NCI-H345 treated with DMSO at 0.1 percent for 48 hours (cell line): ENCODE data around the gene APOA1.
"Not testable (repeated sequence)": the region's sequence is repeated elsewhere in the genome, so short reads cannot be mapped to it uniquely, and the experiment has no call there.

ENCODE experiments used
- DNase-seq: peaks from one replicate; lab custom pipeline; 2025; ENCODE audit not compliant: unreplicated experiment; lab: John Stamatoyannopoulos, UW

APOA1 gene

GRCh38 chr11:116835042-116835772 is 2.2 kb downstream of the APOA1 start:
- no peak for DNase-seq

- DNase-seq: not testable (repeated sequence)
These were observed 2.8 kb downstream of the APOA1 start for GRCh38 chr11:116834535-116835041.

DNA sequence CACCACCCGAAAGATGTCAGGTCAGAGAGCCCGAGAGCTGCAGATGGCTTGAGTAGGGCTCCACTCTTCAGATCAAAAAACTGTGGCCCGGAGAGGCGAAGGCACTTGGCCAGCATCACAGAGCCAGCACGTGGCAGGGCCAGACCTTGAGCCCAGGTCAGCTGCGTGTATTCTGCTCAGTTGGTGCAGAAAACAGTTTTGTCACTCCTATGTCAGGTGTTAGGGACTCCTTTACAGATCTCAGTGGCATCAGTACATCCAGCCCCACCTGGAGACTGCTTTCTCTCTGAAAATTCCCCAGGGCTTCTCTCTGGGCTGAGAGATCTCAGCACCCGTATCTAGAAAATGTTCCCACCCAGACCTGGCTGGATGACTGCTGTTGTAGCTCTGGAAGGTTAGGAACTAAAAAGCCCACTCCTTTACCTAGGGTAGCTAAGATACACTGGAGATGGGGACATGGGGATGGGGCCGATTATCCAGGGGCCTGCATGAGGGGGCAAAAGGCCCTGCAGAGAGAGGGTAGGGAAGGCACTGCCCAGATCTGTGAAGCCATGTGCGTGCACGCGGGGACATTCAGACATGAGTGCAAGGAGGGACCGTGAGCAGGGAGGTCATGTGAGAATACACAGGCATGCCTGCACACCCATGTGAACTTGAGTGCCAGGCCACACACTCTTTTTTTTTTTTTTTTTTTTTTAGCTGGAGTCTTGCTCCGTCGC is 3.4 kb downstream of the APOA1 start:
- DNase-seq: no peak

GRCh38 chr11:116833491-116833815 is 4.0 kb downstream of the APOA1 start:
- DNase-seq: no peak

DNA sequence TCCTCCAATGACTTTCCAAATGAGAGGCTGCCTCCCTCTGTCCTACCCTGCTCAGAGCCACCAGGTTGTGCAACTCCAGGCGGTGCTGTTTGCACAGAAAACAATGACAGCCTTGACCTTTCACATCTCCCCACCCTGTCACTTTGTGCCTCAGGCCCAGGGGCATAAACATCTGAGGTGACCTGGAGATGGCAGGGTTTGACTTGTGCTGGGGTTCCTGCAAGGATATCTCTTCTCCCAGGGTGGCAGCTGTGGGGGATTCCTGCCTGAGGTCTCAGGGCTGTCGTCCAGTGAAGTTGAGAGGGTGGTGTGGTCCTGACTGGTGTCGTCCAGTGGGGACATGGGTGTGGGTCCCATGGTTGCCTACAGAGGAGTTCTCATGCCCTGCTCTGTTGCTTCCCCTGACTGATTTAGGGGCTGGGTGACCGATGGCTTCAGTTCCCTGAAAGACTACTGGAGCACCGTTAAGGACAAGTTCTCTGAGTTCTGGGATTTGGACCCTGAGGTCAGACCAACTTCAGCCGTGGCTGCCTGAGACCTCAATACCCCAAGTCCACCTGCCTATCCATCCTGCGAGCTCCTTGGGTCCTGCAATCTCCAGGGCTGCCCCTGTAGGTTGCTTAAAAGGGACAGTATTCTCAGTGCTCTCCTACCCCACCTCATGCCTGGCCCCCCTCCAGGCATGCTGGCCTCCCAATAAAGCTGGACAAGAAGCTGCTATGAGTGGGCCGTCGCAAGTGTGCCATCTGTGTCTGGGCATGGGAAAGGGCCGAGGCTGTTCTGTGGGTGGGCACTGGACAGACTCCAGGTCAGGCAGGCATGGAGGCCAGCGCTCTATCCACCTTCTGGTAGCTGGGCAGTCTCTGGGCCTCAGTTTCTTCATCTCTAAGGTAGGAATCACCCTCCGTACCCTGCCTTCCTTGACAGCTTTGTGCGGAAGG is 4.8 kb downstream of the APOA1 start:
- no peak for DNase-seq

DNA sequence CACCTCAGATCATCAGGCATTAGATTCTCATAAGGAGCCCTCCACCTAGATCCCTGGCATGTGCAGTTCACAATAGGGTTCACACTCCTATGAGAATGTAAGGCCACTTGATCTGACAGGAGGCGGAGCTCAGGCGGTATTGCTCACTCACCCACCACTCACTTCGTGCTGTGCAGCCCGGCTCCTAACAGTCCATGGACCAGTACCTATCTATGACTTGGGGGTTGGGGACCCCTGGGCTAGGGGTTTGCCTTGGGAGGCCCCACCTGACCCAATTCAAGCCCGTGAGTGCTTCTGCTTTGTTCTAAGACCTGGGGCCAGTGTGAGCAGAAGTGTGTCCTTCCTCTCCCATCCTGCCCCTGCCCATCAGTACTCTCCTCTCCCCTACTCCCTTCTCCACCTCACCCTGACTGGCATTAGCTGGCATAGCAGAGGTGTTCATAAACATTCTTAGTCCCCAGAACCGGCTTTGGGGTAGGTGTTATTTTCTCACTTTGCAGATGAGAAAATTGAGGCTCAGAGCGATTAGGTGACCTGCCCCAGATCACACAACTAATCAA is 5.6 kb downstream of the APOA1 start:
- no peak for DNase-seq

- no peak for DNase-seq
These were observed 7.1 kb downstream of the APOA1 start for GRCh38 chr11:116830184-116830912.

DNA sequence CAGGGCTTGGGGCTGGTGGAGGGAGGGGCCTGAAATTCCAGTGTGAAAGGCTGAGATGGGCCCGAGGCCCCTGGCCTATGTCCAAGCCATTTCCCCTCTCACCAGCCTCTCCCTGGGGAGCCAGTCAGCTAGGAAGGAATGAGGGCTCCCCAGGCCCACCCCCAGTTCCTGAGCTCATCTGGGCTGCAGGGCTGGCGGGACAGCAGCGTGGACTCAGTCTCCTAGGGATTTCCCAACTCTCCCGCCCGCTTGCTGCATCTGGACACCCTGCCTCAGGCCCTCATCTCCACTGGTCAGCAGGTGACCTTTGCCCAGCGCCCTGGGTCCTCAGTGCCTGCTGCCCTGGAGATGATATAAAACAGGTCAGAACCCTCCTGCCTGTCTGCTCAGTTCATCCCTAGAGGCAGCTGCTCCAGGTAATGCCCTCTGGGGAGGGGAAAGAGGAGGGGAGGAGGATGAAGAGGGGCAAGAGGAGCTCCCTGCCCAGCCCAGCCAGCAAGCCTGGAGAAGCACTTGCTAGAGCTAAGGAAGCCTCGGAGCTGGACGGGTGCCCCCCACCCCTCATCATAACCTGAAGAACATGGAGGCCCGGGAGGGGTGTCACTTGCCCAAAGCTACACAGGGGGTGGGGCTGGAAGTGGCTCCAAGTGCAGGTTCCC is 7.8 kb downstream of the APOA1 start, which contains the start of gene APOC3:
Gene APOC3, plus strand, starts transcription at position 383 of the 659 bp plus-strand sequence. CDS start 676 bp downstream, outside the sequence.
- DNase-seq: no peak

DNA sequence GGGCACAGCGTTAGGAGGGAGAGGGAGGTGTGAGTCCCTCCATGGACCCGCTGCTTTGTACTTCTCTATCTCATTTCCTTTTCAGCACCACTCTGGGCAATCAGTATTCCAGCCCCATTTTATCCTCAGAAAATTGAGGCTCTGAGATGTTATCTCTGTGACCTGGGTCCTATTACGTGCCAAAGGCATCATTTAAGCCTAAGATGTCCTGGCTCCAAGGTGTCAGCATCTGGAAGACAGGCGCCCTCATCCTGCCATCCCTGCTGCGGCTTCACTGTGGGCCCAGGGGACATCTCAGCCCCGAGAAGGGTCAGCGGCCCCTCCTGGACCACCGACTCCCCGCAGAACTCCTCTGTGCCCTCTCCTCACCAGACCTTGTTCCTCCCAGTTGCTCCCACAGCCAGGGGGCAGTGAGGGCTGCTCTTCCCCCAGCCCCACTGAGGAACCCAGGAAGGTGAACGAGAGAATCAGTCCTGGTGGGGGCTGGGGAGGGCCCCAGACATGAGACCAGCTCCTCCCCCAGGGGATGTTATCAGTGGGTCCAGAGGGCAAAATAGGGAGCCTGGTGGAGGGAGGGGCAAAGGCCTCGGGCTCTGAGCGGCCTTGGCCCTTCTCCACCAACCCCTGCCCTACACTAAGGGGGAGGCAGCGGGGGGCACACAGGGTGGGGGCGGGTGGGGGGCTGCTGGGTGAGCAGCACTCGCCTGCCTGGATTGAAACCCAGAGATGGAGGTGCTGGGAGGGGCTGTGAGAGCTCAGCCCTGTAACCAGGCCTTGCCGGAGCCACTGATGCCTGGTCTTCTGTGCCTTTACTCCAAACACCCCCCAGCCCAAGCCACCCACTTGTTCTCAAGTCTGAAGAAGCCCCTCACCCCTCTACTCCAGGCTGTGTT is 8.5 kb downstream of the APOA1 start:
- DNase-seq: no peak

DNA sequence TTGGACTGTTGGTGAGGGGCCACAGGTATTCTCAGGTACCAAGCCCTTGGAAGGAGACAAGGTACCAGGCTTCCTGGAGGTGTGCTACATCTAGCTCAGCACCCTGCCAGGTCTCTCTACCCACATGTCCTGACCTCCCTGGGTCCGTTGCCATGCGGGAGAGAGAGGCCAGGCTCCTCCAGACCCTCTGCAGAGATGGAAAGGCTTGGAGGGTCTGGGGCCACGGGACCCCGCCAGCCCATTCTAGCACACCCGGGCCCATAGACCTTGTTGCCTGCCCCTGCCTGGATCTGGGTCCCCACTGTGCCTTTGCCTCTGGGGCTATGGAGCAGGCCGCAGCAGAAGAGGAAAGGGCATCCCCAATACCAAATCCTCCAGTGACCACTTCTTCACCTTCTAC is 10.0 kb downstream of the APOA1 start:
- no peak for DNase-seq

DNA sequence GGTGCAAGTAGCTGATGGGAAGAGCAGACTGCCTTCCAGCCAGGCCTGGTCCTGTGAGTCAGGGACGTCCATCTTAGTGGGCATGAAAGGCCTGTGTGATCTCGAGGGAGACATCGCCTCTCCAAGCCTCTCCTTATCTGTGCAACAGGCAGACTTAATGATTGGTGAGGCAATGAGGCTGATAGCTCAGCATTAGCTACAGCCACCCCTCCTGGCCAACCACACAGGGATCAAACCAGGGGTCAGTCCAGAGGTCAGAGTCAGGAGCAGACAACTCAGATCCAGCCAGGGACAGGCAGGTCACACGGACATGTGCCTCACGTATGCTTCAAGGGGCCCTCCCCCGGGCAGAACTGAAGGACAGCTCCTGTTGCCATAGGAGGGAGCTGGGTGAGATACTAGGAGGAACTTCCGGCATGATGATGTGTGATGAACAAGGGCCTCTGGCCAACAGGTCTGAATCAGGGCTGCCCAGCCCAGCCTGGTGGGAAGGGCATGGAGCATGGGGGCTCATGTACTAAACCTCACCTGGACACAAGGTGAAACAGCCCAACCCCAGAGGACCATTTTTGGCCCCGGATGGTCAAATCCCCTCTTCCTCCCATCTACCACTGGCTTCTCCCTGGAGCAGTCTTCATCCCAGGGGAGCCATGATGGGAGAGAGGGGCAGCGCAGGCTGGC is 10.5 kb downstream of the APOA1 start:
- DNase-seq: no peak

DNA sequence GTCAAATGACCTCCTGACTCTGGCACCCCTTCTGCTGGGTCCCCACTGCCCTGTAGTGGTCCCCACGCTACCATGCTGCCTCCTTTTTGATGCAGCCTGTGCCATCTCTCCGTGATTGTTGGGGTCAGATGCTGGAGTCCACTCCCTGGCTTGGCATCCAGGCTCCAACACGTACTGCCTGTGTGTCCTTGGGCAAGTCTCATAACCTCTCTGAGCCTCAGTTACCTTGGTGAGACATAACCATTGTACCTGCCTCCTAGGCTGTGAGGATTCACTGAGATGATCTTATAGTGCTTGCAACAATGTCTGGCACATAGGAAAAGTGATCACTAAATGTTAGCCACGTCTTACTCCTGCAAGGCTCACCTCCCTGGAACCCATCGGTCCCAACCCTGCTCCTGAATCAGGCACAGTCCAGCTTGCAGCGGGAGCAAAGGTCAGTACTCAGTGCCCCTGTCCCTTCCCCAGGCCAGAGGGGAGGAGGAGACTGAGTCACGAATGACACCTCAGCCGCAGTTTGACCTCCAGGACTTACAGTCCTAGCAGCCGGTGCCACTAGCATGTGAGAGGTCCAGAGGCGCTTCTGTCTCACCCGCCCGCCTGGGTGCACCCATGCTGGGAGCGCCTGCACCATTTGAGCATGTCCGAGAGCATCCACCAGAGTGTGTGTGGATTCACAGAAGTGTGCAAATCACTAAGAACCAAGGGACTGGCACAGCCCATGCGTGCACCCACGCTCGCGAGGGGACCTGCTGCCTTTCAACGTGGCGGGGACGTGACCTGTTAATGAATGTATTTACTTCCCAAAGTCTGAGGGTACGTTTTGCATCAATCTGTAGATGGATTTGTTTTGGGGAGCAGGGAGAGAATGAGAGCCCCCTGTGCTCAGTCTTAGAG is 11.3 kb downstream of the APOA1 start:
- no peak for DNase-seq

DNA sequence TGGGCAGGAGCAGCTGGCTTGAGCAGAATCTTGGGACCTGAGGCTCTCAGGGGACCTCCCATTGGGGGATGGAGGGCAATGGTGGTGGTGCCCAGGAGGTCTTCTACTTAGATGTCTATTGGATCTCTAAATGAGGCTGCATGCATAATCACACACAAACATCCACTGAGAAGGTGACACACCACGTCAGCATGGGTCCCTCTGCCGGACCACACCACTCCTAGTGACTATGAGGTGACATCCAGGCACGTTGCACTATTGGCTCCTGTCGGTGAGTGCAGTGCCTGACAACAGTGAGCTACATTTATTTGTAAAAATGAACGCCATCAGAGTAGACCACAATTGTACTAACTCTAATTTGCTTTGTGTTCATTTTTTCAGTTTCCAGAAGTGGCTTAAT is 12.0 kb downstream of the APOA1 start:
- no peak for DNase-seq

DNA sequence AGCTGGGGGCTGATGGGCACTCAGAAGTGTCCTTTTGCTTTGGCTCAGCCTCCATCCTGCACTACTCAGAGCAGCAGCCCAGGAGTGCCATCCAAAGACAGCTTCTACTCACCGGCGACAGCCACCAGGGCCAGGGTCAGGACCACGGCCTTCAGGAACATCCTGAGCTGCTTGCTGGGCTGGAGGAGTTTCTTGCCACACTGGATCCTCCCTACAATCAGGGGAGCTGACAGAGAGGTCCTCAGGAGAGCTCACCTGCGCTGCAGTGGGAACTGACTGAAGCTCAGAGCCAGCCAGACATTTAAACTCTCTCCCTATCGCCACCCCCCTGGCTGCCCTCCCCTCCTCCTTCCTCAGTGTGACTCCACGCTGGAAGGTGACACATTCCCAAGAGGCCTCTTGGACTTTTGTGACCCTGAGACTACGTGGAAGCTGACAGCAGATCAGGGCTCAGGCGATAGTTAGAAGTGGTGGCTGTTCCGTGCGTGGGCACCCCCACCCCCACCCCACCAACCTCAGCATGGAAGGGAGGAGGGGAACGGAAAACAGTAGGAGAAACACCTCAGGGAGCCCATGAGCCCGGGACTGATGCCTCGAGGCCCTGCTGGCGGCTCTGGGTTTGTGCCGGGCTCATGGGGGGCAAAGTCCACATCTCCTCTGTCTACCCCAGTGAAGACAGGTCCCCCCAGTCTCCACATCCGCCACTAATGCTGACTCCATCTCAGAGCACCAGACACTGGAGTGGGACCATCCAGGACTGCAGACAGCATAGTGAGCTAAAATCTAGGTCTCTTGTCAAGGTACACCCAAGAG is 14.2 kb downstream of the APOA1 start, which contains the start of gene APOA4:
Gene APOA4, minus strand, starts transcription at position 274 of the 813 bp plus-strand sequence. Its CDS starts 113 bp downstream, at position 161.
- DNase-seq: no peak

DNA sequence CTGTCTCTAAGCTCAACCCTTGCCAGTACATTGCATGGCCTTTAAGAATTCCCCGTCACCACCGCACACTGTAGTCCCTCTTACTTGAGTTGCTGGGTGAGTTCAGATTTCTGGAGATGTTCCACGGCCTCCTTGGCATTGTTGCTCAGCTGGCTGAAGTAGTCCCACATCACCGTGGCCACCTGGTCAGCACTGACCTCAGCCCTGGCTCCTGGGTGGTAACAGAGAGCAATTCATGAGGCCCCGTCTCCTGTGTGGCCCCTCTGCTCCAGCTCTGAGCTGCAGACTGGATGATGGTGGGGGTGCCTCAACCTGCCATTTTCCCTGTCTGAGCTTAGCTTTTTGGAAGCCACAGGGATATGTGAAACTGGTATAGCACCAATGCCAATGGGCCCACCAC is 14.8 kb downstream of the APOA1 start:
- no peak for DNase-seq
